HepG2 (cell line): Measurements from ENCODE around the gene C14orf180. TPM values are rescaled to one million over a fixed set of nuclear protein-coding genes. Genes with fewer than 3 reads are reported as not detected.

Experiments
- ATAC-seq: fragments of 200-7000 bp; cut with Tn5 transposase; 3 replicates; pipeline ENCODE4 v1.9.1; 2020; ENCODE audit warnings: mild to moderate bottlenecking, moderate library complexity
- BruUV-seq: library from RNA; stranded (reverse); fragments of 400-500 nt; replicated peaks from 2 replicates; lab custom pipeline; 2021; lab: Mats Ljungman, UMichigan
- CTCF ChIA-PET: fragments of 300-600 bp; formaldehyde crosslinking; extraction: SDS; loops from one replicate; lab custom pipeline; 2021; ENCODE audit warnings: low total read pairs, inconsistent platforms, low intra/inter-chr PET ratio; lab: Yijun Ruan, JAX
- POLR2A ChIA-PET: fragments of 350-600 bp; sonication (Branson Sonifier 250); formaldehyde crosslinking; loops from one replicate; lab custom pipeline; 2020; ENCODE audit warnings: antibody characterized with exemption, inconsistent platforms; lab: Yijun Ruan, JAX
- DNase-seq: peaks from one replicate; pipeline ENCODE4 v3.0.0-alpha.2; 2015; ENCODE audit warnings: low spot score
- FAIRE-seq: peaks from 3 replicates; lab custom pipeline; 2011; peaks lifted over from hg19 to GRCh38; lab: Jason Lieb, UNC
- H2AFZ ChIP-seq: one replicate; pipeline ENCODE4 v1.6.1; 2011; ENCODE audit warnings: low read length, inconsistent platforms
- H3K27ac ChIP-seq: fragments of 300-600 bp; 3 replicates; pipeline ENCODE4 v1.8.0; 2011; ENCODE audit warnings: mixed run types, mild to moderate bottlenecking, mixed read lengths, low read length, inconsistent platforms; ENCODE audit not compliant: insufficient read depth; ENCODE audit errors: extremely low read length
- H3K27me3 ChIP-seq, 2 experiments: fragments of 200-600 bp in 1 of 2; 2 replicates in 1 of 2; 3 replicates in 1 of 2; pipeline versions ENCODE4 v1.6.0 to v1.8.0; 2011; ENCODE audit warnings: low read length in 2 of 2, mild to moderate bottlenecking in 2 of 2, moderate library complexity in 2 of 2, inconsistent platforms in 1 of 2; ENCODE audit not compliant: insufficient read depth in 2 of 2, control insufficient read depth in 1 of 2
- H3K36me3 ChIP-seq, 2 experiments: fragments of 200-600 bp in 1 of 2; replicated peaks in 1 of 2; 2 replicates in 1 of 2; 3 replicates in 1 of 2; pipeline versions ENCODE4 v1.5.1 to v1.8.0; 2011; ENCODE audit warnings: low read length in 2 of 2, inconsistent platforms in 1 of 2; ENCODE audit not compliant: insufficient read depth in 2 of 2, control insufficient read depth in 1 of 2
- H3K4me1 ChIP-seq: 2 replicates; pipeline ENCODE4 v1.5.1; 2012; ENCODE audit warnings: low read length, inconsistent platforms; ENCODE audit not compliant: insufficient read depth
- H3K4me2 ChIP-seq: 2 replicates; pipeline ENCODE4 v1.6.0; 2011; ENCODE audit warnings: low read depth, low read length, inconsistent platforms
- H3K4me3 ChIP-seq, 3 experiments: fragments of 200-600 bp in 1 of 3; sonication (generic), shearing (Covaris generic) in 1 of 3; replicated peaks in 1 of 3; 2 replicates each; pipeline ENCODE4 v1.5.1; 2011 to 2016; ENCODE audit warnings: low read length in 3 of 3, inconsistent platforms in 2 of 3, low read depth in 2 of 3, mild to moderate bottlenecking in 2 of 3, control low read depth in 1 of 3, mixed read lengths in 1 of 3; ENCODE audit not compliant: insufficient read depth in 1 of 3
- H3K79me2 ChIP-seq: one replicate; pipeline ENCODE4 v1.6.1; 2011; ENCODE audit warnings: low read length, inconsistent platforms; ENCODE audit not compliant: insufficient read depth
- H3K9ac ChIP-seq: 2 replicates; pipeline ENCODE4 v1.6.0; 2011; ENCODE audit warnings: mild to moderate bottlenecking, low read depth, low read length, inconsistent platforms; ENCODE audit not compliant: insufficient read depth
- H3K9me3 ChIP-seq: 2 replicates; pipeline ENCODE4 v1.5.1; 2012; ENCODE audit warnings: mild to moderate bottlenecking, low read length
- H4K20me1 ChIP-seq: 2 replicates; pipeline ENCODE4 v1.6.0; 2011; ENCODE audit warnings: inconsistent platforms, mild to moderate bottlenecking, low read length, moderate library complexity; ENCODE audit not compliant: insufficient read depth
- AHR ChIP-seq: IDR thresholded peaks from 2 replicates; pipeline ENCODE4 v1.6.1; 2018; ENCODE audit warnings: missing genetic modification reagents, missing compliant biosample characterization
- ARID2 ChIP-seq: sonication (generic); formaldehyde crosslinking; IDR thresholded peaks from 2 replicates; pipeline ENCODE4 v1.8.1; 2022; ENCODE audit warnings: mild to moderate bottlenecking, missing genetic modification reagents, borderline replicate concordance
- FOXA1 ChIP-seq, 2 experiments: fragments of 450-650 bp in 1 of 2; sonication (generic) in 1 of 2; formaldehyde crosslinking in 1 of 2; IDR thresholded peaks; 2 replicates each; pipeline versions ENCODE4 v1.4.0 to v1.6.1; 2016 to 2020; ENCODE audit warnings: missing genetic modification reagents in 1 of 2
- KLF11 ChIP-seq: IDR thresholded peaks from 2 replicates; pipeline ENCODE4 v1.6.1; 2016; ENCODE audit warnings: missing compliant biosample characterization
- MZF1 ChIP-seq: sonication (generic); formaldehyde crosslinking; IDR thresholded peaks from 2 replicates; pipeline ENCODE4 v1.8.1; 2023; ENCODE audit warnings: mild to moderate bottlenecking, missing genetic modification reagents, borderline replicate concordance
- NFIB ChIP-seq: sonication (generic); formaldehyde crosslinking; IDR thresholded peaks from 2 replicates; pipeline ENCODE4 v1.9.0; 2021; ENCODE audit warnings: missing genetic modification reagents, mild to moderate bottlenecking, borderline replicate concordance
- NR2F2 ChIP-seq: IDR thresholded peaks from 2 replicates; pipeline ENCODE4 v1.6.1; 2012; ENCODE audit warnings: low read depth, inconsistent platforms, borderline replicate concordance
- SALL2 ChIP-seq: sonication (generic); formaldehyde crosslinking; IDR thresholded peaks from 2 replicates; pipeline ENCODE4 v1.8.1; 2023; ENCODE audit warnings: mild to moderate bottlenecking, missing genetic modification reagents, inconsistent platforms
- SAP130 ChIP-seq: IDR thresholded peaks from 2 replicates; pipeline ENCODE4 v1.6.1; 2016; ENCODE audit warnings: low read depth
- SP2 ChIP-seq: sonication (generic); formaldehyde crosslinking; IDR thresholded peaks from 2 replicates; pipeline ENCODE4 v1.5.1; 2020; ENCODE audit warnings: mild to moderate bottlenecking, missing genetic modification reagents
- TP53 ChIP-seq: sonication (generic); formaldehyde crosslinking; conservative IDR thresholded peaks from 2 replicates; pipeline ENCODE4 v1.4.0; 2020; ENCODE audit warnings: missing genetic modification reagents
- ZBTB7A ChIP-seq: sonication (generic); formaldehyde crosslinking; IDR thresholded peaks from 2 replicates; pipeline ENCODE4 v1.8.0; 2022; ENCODE audit warnings: mild to moderate bottlenecking, missing genetic modification reagents
- ZNF292 ChIP-seq: sonication (generic); formaldehyde crosslinking; IDR thresholded peaks from 2 replicates; pipeline ENCODE4 v1.8.1; 2022; ENCODE audit warnings: mild to moderate bottlenecking, low read depth, missing genetic modification reagents, borderline replicate concordance
- ZNF879 ChIP-seq: sonication (generic); formaldehyde crosslinking; IDR thresholded peaks from 2 replicates; pipeline ENCODE4 v1.8.1; 2023; ENCODE audit warnings: missing genetic modification reagents
- WGBS: methylation state at CpG from one replicate; pipeline ENCODE4 v1.1.6; 2017; ENCODE audit warnings: low lambda C conversion rate; 5-methylcytosine and 5-hydroxymethylcytosine counted together
- in situ Hi-C: cut with HindIII; loops from 2 replicates; pipeline ENCODE4 v1.10.0; 2017; ENCODE audit warnings: low pct_unique_long_range_greater_than_20kb; ENCODE audit not compliant: extremely low pct_ligation_motif_present
- intact Hi-C: fragments of 100-400 bp; cut with micrococcal nuclease; formaldehyde crosslinking; loops from one replicate; pipeline ENCODE4 v1.10.0; 2022; ENCODE audit not compliant: unreplicated experiment
- polyA plus RNA-seq, 8 experiments: library from polyadenylated mRNA; depleted of rRNA in 3 of 8; stranded (reverse) in 7 of 8; unstranded in 1 of 8; fragments of >200 nt; fragmentation: Illumina TruSeq in 4 of 8; extraction: Trizol in 4 of 8; gene quantifications; 2 replicates each; pipeline versions ENCODE4 v1.2.1 to v1.2.3, GENCODE V29; 2011 to 2016; ENCODE audit warnings: low read depth in 4 of 8, missing spikeins in 1 of 8, mixed read lengths in 1 of 8; ENCODE audit not compliant: insufficient read depth in 1 of 8
- total RNA-seq, 5 experiments: library from RNA; depleted of rRNA; stranded (reverse); fragments of >200 nt; fragmentation: Illumina TruSeq; extraction: Trizol; gene quantifications; 2 replicates each; pipeline ENCODE4 v1.2.3, GENCODE V29; 2016; ENCODE audit warnings: low read depth in 1 of 5
- TF ChIP-seq, protein P1 (sequence below): fragments of 450-650 bp; IDR thresholded peaks from 2 replicates; pipeline ENCODE4 v1.6.1; 2017; ENCODE audit warnings: mild to moderate bottlenecking
- TF ChIP-seq, protein P2 (sequence below): IDR thresholded peaks from 2 replicates; pipeline ENCODE4 v1.6.1; 2016; ENCODE audit warnings: control low read depth
- TF ChIP-seq, protein P3 (sequence below): sonication (generic); formaldehyde crosslinking; IDR thresholded peaks from 2 replicates; pipeline ENCODE4 v1.9.0; 2021; ENCODE audit warnings: missing genetic modification reagents, mild to moderate bottlenecking, borderline replicate concordance
- TF ChIP-seq, protein P4 (sequence below): sonication (generic); formaldehyde crosslinking; IDR thresholded peaks from 2 replicates; pipeline ENCODE4 v1.5.0; 2020; ENCODE audit warnings: mild to moderate bottlenecking, missing genetic modification reagents

C14orf180 gene
- total and polyA plus RNA-seq, 2 of the 13 experiments (the other 11 are each of a cell fraction or from before 2014, with no cell fraction given), result not detected

DNA sequence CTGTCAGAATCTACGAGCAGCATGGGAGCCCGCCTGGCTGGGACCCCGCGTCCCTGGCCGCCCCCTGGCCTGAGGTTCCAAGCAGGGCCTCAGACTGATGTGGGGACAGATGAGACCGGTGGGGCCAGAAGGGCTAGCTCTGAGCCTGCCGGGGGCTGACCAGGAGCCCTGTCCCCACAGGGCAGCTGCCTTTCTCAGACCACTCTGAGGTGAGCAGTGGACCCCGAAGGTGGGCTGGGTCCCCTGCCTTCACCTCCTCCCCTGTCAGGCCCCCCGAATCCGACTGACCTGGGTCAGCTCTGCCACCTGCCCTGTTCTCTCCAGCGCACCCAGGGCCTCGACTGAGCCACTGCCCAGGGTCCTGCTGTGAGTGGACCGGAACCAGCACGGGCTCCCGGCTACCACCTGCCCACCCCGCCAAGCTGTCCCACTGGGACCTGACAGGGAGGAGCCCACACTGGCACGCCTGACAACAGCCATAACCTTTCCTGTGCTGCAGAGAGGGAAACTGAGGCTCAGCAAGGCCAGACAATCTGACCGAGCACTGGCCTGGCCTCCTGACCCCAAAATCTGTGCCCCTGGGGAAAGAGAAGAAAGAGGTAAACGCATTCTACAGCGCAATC is 54.7 kb downstream of the C14orf180 start:
- WGBS, result 35% methylated on average over 11 of the region's 20 CpGs
- DNase-seq, result no peak
- H4K20me1 ChIP-seq, result no peaks in the 10 kb centered on the region
- H3K27me3 ChIP-seq, result peaks cover 7 to 66% of the 10 kb centered on the region in 2 experiments
- intact Hi-C loops, result no loop called here
- in situ Hi-C loops, result no loop called here
- no peak for FAIRE-seq
- ATAC-seq, result no peak; the same call in 2 of the 3 replicates
- H3K9ac ChIP-seq, result no peak overlapping the region
- no peak overlapping the region for H2AFZ ChIP-seq
- no peak overlapping the region for H3K27ac ChIP-seq
- no TSS peak for BruUV-seq
- peaks cover 5% of the 10 kb centered on the region; the same call in 1 of the 2 replicates for H3K9me3 ChIP-seq
- H3K4me2 ChIP-seq, result no peak overlapping the region
- POLR2A ChIA-PET, result no interaction called here
- peaks cover 8% of the 10 kb centered on the region; the same call in 1 of the 2 replicates for H3K4me1 ChIP-seq
- H3K79me2 ChIP-seq, result no peaks in the 10 kb centered on the region
- CTCF ChIA-PET, result no interaction called here
- no peaks in the 10 kb centered on the region for H3K36me3 ChIP-seq
- H3K4me3 ChIP-seq, result no peak overlapping the region
- TF ChIP-seq AHR (CRISPR knock-in tag) (no peak), NFIB (CRISPR knock-in tag) (no peak), NR2F2 (no peak), SAP130 (CRISPR knock-in tag) (no peak), KLF11 (CRISPR knock-in tag) (no peak), ZBTB7A (CRISPR knock-in tag) (no peak), ARID2 (no peak), MZF1 (CRISPR knock-in tag) (no peak), SP2 (CRISPR knock-in tag) (no peak), ZNF879 (CRISPR knock-in tag) (no peak), TP53 (no peak), FOXA1 (IDR thresholded peaks at IDR 0.05) (no peak), FOXA1 (CRISPR knock-in tag; IDR thresholded peaks at IDR 0.05) (no peak), ZNF292 (no peak), SALL2 (CRISPR knock-in tag) (no peak)
- TF ChIP-seq, protein P1, sequence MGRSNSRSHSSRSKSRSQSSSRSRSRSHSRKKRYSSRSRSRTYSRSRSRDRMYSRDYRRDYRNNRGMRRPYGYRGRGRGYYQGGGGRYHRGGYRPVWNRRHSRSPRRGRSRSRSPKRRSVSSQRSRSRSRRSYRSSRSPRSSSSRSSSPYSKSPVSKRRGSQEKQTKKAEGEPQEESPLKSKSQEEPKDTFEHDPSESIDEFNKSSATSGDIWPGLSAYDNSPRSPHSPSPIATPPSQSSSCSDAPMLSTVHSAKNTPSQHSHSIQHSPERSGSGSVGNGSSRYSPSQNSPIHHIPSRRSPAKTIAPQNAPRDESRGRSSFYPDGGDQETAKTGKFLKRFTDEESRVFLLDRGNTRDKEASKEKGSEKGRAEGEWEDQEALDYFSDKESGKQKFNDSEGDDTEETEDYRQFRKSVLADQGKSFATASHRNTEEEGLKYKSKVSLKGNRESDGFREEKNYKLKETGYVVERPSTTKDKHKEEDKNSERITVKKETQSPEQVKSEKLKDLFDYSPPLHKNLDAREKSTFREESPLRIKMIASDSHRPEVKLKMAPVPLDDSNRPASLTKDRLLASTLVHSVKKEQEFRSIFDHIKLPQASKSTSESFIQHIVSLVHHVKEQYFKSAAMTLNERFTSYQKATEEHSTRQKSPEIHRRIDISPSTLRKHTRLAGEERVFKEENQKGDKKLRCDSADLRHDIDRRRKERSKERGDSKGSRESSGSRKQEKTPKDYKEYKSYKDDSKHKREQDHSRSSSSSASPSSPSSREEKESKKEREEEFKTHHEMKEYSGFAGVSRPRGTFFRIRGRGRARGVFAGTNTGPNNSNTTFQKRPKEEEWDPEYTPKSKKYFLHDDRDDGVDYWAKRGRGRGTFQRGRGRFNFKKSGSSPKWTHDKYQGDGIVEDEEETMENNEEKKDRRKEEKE, result no peak
- TF ChIP-seq, protein P2, sequence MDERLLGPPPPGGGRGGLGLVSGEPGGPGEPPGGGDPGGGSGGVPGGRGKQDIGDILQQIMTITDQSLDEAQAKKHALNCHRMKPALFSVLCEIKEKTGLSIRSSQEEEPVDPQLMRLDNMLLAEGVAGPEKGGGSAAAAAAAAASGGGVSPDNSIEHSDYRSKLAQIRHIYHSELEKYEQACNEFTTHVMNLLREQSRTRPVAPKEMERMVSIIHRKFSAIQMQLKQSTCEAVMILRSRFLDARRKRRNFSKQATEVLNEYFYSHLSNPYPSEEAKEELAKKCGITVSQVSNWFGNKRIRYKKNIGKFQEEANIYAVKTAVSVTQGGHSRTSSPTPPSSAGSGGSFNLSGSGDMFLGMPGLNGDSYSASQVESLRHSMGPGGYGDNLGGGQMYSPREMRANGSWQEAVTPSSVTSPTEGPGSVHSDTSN (CRISPR knock-in tag), result no peak
- TF ChIP-seq, protein P3, sequence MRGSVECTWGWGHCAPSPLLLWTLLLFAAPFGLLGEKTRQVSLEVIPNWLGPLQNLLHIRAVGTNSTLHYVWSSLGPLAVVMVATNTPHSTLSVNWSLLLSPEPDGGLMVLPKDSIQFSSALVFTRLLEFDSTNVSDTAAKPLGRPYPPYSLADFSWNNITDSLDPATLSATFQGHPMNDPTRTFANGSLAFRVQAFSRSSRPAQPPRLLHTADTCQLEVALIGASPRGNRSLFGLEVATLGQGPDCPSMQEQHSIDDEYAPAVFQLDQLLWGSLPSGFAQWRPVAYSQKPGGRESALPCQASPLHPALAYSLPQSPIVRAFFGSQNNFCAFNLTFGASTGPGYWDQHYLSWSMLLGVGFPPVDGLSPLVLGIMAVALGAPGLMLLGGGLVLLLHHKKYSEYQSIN (CRISPR knock-in tag), result no peak
- TF ChIP-seq, protein P4, sequence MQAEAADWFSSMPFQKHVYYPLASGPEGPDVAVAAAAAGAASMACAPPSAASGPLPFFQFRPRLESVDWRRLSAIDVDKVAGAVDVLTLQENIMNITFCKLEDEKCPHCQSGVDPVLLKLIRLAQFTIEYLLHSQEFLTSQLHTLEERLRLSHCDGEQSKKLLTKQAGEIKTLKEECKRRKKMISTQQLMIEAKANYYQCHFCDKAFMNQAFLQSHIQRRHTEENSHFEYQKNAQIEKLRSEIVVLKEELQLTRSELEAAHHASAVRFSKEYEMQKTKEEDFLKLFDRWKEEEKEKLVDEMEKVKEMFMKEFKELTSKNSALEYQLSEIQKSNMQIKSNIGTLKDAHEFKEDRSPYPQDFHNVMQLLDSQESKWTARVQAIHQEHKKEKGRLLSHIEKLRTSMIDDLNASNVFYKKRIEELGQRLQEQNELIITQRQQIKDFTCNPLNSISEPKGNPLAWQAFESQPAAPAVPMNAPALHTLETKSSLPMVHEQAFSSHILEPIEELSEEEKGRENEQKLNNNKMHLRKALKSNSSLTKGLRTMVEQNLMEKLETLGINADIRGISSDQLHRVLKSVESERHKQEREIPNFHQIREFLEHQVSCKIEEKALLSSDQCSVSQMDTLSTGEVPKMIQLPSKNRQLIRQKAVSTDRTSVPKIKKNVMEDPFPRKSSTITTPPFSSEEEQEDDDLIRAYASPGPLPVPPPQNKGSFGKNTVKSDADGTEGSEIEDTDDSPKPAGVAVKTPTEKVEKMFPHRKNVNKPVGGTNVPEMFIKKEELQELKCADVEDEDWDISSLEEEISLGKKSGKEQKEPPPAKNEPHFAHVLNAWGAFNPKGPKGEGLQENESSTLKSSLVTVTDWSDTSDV (CRISPR knock-in tag), result no peak
